NOMO-1 (cell line): ENCODE results near the gene SEMA3C.

ENCODE experiments used
- DNase-seq, 2 experiments: peaks; one replicate each; lab custom pipeline; 2025; ENCODE audit not compliant: unreplicated experiment in 2 of 2; lab: John Stamatoyannopoulos, UW

Gene SEMA3C

DNA sequence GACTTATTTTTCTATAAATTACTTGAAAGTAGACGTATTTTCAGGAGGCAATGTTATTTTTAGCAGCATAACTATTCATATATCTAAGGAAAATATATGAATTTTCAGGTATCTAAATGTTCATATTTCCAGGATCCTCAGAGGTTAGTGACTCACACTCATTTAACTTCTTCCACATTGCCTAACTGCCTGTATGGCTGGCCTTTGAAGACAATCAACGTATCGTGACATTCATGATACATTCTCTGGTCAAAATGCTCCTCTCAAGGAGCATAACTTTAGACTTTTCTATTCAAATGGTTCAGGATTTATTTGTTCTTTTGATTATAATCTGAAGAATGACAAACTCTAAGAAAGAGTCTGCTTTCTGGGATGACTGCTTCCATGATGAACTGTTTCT is 89.3 kb downstream of the SEMA3C start:
- peak; percentile 9 to 58 for DNase-seq

GRCh38 chr7:80827239-80827633 is 91.6 kb downstream of the SEMA3C start:
- DNase-seq = no peak

- DNase-seq = no peak
Measured at GRCh38 chr7:80826520-80827238, 92.2 kb downstream of the SEMA3C start.

DNA sequence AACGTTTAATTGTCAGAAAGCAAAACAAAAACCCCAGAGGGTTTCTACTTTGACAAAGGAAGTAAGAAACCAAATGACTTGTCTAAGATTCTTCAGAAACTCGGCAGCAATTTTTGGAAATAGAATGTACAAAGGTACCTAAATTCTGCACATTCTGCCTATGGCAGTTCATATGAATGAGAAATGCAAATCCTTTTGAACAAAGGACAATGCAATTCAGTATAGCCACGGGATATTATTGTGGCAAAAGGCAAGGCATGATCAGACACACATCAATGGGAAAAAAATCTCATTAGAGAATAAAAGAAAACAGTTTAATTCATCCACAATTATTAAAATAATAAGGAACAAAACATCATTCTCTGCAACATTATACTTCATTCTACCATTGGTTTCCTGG is 93.4 kb downstream of the SEMA3C start:
- no peak for DNase-seq

- no peak for DNase-seq
Measured at GRCh38 chr7:80824253-80824652, 94.6 kb downstream of the SEMA3C start.

DNA sequence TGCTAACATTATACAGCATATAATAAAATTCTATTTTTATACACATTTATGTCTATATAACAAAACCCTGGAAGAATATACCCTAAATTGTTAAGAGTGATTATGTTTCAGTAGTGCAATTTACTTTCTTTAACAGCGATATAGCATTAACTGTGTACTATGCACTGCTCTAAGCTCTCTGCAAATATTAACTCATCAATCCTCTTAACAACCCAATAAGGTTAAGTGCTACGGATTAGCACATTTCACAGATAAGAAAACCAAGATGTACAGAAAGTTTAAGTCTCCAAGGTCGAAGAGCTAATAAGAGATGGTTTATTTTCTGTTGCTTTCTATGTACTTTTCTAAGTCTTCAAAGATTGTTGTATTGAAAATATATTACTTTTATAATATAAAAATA is 95.8 kb downstream of the SEMA3C start:
- DNase-seq = no peak

- DNase-seq = no peak
Measured at GRCh38 chr7:80821771-80822319, 97.0 kb downstream of the SEMA3C start.

GRCh38 chr7:80819503-80819902 is 99.3 kb downstream of the SEMA3C start:
- no peak for DNase-seq

GRCh38 chr7:80818181-80818580 is 100.7 kb downstream of the SEMA3C start:
- no peak for DNase-seq

DNA sequence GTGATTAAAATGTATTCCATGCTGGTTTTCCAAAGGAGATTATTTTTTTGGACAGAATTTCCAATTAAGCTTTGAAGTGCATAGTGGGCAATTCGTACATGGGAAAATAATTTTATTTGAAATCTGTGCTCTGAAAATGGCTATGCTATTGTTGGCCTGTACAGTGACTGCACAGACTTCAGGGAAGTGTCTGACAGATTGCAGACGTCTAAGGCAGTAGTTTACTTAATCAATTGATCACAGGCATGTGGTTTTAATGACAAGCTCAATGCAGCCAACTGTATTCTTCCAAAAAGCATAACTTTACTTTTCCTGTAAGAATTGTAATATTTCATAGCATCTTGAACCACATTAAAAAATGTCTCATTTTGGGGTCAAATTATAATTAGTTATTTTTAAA is 102.0 kb downstream of the SEMA3C start:
- DNase-seq = no peak

GRCh38 chr7:80815733-80816132 is 103.1 kb downstream of the SEMA3C start:
- DNase-seq = no peak

GRCh38 chr7:80809545-80809944 is 109.3 kb downstream of the SEMA3C start:
- DNase-seq = no peak

DNA sequence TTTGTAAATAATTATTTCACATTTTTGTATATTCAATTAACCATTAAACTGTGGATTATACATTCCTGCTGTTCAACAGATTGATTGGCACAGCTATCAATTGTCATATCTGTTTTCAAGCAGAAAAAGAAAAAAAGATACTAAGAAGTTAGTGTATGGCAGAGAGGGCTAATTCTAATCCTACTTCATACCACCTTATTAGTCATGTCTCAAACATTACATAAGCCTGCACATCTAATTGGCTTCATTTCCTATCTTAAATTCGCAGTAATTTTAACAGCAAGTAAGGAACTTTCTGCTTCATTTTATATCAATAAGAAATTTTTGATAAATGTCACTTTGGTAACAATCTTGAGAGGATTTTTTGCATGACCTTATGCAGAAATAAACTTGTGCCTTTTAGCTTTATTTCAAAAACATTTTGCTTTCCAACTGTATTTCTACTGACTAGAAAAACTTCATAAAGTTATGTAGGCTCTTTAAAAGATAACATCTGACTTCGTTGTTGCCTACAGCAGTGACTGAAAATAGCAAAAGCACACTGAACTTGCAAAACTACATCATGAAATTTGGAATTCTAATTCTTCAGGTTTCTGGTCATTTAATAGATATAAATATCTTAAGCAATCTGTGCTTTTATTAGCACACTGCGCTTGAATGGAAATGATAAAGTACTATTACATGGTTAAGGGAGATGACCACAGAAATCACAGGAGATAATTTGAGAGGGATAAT is 111.5 kb downstream of the SEMA3C start:
- DNase-seq = peak; percentile 15 to 70

DNA sequence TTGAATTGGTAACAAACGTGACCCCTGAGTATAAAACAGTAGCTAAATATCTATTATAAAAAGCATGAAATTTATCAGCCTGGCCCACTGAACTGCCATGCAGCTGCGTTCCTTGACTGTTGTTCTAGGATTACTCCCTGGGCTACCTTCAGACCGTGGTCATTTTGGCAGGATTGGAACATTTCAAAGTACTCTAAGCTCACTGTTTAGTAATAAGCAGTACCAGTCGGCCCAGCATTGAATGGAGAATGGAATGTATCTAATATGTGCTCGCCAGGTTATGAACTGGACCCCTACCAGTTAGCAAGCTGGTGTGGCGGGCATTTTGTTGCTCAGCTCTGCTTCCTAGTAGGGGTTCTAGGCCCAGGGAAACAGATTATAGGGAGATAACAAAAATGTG is 112.2 kb downstream of the SEMA3C start:
- DNase-seq = no peak

DNA sequence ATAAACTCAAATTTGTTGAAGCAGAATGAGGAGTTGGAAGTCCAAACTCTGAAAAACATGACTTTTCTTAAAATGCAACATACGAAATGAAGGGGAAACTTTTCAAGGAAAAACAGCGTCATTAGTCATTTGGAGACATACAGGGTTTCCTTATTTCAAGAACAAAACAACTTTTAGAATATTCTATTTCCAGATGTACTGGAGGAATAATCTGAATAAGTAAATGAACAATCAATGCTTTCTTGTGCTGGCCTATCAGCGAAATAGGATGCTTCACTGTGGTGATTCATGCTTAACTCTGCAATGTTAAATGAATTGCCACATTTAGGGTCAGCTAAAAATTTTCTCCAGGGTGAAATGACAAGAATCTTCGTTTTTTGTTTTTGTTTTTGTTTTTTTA is 114.3 kb downstream of the SEMA3C start:
- no peak for DNase-seq

- no peak for DNase-seq
Measured at GRCh38 chr7:80802527-80802926, 116.3 kb downstream of the SEMA3C start.

- DNase-seq = no peak
Measured at GRCh38 chr7:80794631-80795573, 123.9 kb downstream of the SEMA3C start.

DNA sequence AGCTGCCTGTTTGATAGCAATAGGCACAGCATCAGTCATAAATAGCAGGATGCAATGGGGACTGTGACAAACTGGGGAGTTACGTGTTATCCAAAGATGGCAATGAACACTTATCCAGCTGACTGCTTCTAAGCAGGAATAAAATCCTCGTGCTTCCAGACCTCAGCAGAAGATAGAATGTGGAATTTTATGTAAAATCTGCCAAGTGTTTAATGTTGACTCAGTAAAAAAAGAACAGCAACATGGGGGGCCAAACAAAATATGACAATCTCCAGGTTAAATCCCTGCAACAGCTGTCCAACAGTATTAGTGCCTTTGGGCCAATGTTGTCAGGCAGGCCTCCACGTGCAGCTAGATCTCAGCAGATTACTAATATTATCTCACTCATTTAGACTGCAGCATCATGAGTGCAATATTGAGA is 127.3 kb downstream of the SEMA3C start:
- DNase-seq = no peak

GRCh38 chr7:80790877-80791276 is 128.0 kb downstream of the SEMA3C start:
- no peak for DNase-seq

DNA sequence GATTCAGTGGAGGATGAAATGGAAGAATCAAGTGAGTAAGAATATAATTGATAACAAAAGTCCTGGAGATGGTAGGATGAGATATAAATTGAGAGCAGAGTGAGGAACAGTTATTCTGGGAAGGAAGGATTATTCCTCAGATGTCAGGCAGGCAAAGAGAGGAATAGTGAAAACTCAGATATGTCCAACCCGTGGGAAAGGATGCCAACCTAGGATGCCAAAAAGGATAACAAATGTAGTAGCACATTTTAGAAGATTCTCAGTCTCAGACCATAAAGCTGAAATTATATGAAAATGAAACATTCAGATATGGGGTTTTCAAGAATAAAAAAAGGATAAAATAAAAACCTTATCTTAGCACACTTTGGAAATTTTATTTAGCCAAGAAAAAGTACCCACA is 131.1 kb downstream of the SEMA3C start:
- no peak for DNase-seq

- no peak for DNase-seq
Measured at GRCh38 chr7:80785961-80786536, 132.8 kb downstream of the SEMA3C start.
